Neural cell (in vitro differentiated cells): Measurements from ENCODE around the gene ACIN1. TPM values are rescaled to one million over a fixed set of nuclear protein-coding genes. Genes with fewer than 3 reads are reported as not detected.

Source experiments
- H2AFZ ChIP-seq: fragments of 200-600, 300-800 bp; sonication (generic), shearing (Covaris generic); 2 replicates; pipeline ENCODE4 v1.6.0; 2014; ENCODE audit warnings: low read depth, mild to moderate bottlenecking, antibody characterized with exemption, low read length, moderate library complexity
- H3F3A ChIP-seq: fragments of 200-600 bp; shearing (Covaris generic); 2 replicates; pipeline ENCODE4 v1.6.1; 2016; ENCODE audit warnings: mild to moderate bottlenecking, moderate library complexity, mixed read lengths, antibody characterized with exemption, low read length; ENCODE audit not compliant: insufficient read depth, poor library complexity, severe bottlenecking
- H3K27ac ChIP-seq: fragments of 200-600, 300-800 bp; sonication (generic), shearing (Covaris generic); 2 replicates; pipeline ENCODE4 v1.5.1; 2014; ENCODE audit warnings: mild to moderate bottlenecking, low read length, moderate library complexity
- H3K27me3 ChIP-seq: fragments of 300-800, 200-600 bp; sonication (generic), shearing (Covaris generic); 2 replicates; pipeline ENCODE4 v1.6.0; 2014; ENCODE audit warnings: mild to moderate bottlenecking, low read depth, low read length, moderate library complexity; ENCODE audit not compliant: insufficient read depth
- H3K36me3 ChIP-seq: fragments of 300-800, 200-600 bp; sonication (generic), shearing (Covaris generic); 2 replicates; pipeline ENCODE4 v1.5.1; 2014; ENCODE audit warnings: mild to moderate bottlenecking, antibody characterized with exemption, low read length, moderate library complexity; ENCODE audit not compliant: insufficient read depth
- H3K4me2 ChIP-seq: fragments of 300-800, 200-600 bp; sonication (generic), shearing (Covaris generic); 2 replicates; pipeline ENCODE4 v1.6.0; 2014; ENCODE audit warnings: mild to moderate bottlenecking, low read length
- H3K4me3 ChIP-seq: fragments of 300-800, 200-600 bp; sonication (generic), shearing (Covaris generic); 2 replicates; pipeline ENCODE4 v1.5.1; 2014; ENCODE audit warnings: mild to moderate bottlenecking, low read length, moderate library complexity
- H3K79me2 ChIP-seq: fragments of 200-600 bp; shearing (Covaris generic); replicated peaks from 2 replicates; pipeline ENCODE4 v1.6.0; 2014; ENCODE audit warnings: mild to moderate bottlenecking, low read length, moderate library complexity; ENCODE audit not compliant: insufficient read depth
- H3K9ac ChIP-seq: fragments of 300-800, 200-600 bp; sonication (generic), shearing (Covaris generic); 2 replicates; pipeline ENCODE4 v1.6.1; 2016; ENCODE audit warnings: mild to moderate bottlenecking, low read length, mixed read lengths
- H3K9me2 ChIP-seq: fragments of 200-600 bp; shearing (Covaris generic); 2 replicates; pipeline ENCODE4 v1.6.1; 2016; ENCODE audit warnings: mild to moderate bottlenecking, low read length, mixed read lengths; ENCODE audit not compliant: insufficient read depth
- H3K9me3 ChIP-seq: fragments of 200-600, 300-800 bp; sonication (generic), shearing (Covaris generic); 2 replicates; pipeline ENCODE4 v1.6.1; 2016; ENCODE audit warnings: mild to moderate bottlenecking, mixed run types, low read length, moderate library complexity, mixed read lengths
- H4K20me1 ChIP-seq: fragments of 200-600 bp; shearing (Covaris generic); 2 replicates; pipeline ENCODE4 v1.6.1; 2016; ENCODE audit warnings: mild to moderate bottlenecking, mixed run types; ENCODE audit not compliant: insufficient read depth
- CTCF ChIP-seq: fragments of 450-650 bp; IDR thresholded peaks from 2 replicates; pipeline ENCODE4 v1.5.1; 2014; ENCODE audit warnings: antibody characterized with exemption, mild to moderate bottlenecking, moderate library complexity; ENCODE audit not compliant: poor library complexity, severe bottlenecking
- EP300 ChIP-seq: fragments of 450-650 bp; conservative IDR thresholded peaks from 2 replicates; pipeline ENCODE4 v1.6.1; 2014; ENCODE audit warnings: antibody characterized with exemption, mild to moderate bottlenecking, moderate library complexity; ENCODE audit not compliant: poor library complexity, severe bottlenecking
- EZH2 ChIP-seq: fragments of 200-600, 300-800 bp; shearing (Covaris generic), sonication (generic); IDR thresholded peaks from 2 replicates; pipeline ENCODE4 v1.6.1; 2014; ENCODE audit warnings: antibody characterized with exemption, low read length, borderline replicate concordance, mild to moderate bottlenecking; ENCODE audit not compliant: insufficient read depth, poor library complexity, severe bottlenecking
- MXI1 ChIP-seq: fragments of 450-650 bp; conservative IDR thresholded peaks from 2 replicates; pipeline ENCODE4 v1.6.1; 2014; ENCODE audit warnings: antibody characterized with exemption, mild to moderate bottlenecking; ENCODE audit not compliant: poor library complexity, severe bottlenecking
- POLR2AphosphoS5 ChIP-seq: IDR thresholded peaks from 2 replicates; pipeline ENCODE4 v1.6.1; 2012
- RAD21 ChIP-seq: fragments of 450-650 bp; conservative IDR thresholded peaks from 2 replicates; pipeline ENCODE4 v1.6.1; 2014; ENCODE audit warnings: antibody characterized with exemption, mild to moderate bottlenecking, moderate library complexity
- REST ChIP-seq: IDR thresholded peaks from 2 replicates; pipeline ENCODE4 v1.6.1; 2012; ENCODE audit warnings: borderline replicate concordance
- SMC3 ChIP-seq: fragments of 450-650 bp; conservative IDR thresholded peaks from 2 replicates; pipeline ENCODE4 v1.6.1; 2014; ENCODE audit warnings: antibody characterized with exemption, mild to moderate bottlenecking, moderate library complexity; ENCODE audit not compliant: poor library complexity
- TAF1 ChIP-seq: IDR thresholded peaks from 2 replicates; pipeline ENCODE4 v1.6.1; 2012; ENCODE audit warnings: low read depth
- polyA plus RNA-seq: library from polyadenylated mRNA; depleted of rRNA; stranded (reverse); fragments of >200 nt; gene quantifications from 2 replicates; pipeline ENCODE4 v1.2.3, GENCODE V29; 2014

The ACIN1 gene
- polyA plus RNA-seq, 1 donor from 2014 or later = 143 TPM

DNA sequence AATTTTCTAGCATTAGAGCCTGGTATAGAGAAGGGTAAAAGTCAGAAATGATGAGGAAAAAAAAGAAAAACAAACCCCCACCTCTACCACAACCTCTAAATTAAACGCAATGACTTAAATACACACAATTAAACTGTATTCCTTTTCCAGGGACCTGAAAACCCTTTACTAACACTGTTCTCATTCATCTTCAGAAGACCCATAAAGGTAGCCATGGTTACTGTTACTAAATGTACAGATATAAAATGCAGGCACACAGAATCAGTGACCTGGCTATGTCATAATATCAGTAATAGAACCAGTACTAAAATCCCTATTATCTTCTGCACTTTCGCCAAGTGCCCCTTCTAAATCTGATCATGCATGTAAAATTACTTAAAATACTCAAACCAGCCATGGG is 1.4 kb downstream of the ACIN1 start:
- Histone ChIP-seq H3K4me2 (peak overlapping the region; percentile 94), H3K4me3 (peak overlapping the region; percentile 74), H3K36me3 (no peaks in the 10 kb centered on the region), H2AFZ (no peak overlapping the region), H3K79me2 (peaks cover 44% of the 10 kb centered on the region), H3K9me2 (no peaks in the 10 kb centered on the region), H3K27ac (no peak overlapping the region), H4K20me1 (no peaks in the 10 kb centered on the region), H3K9me3 (no peaks in the 10 kb centered on the region), H3F3A (no peaks in the 10 kb centered on the region), H3K27me3 (no peaks in the 10 kb centered on the region), H3K9ac (peak overlapping the region; percentile 96)
- TF ChIP-seq TAF1 = no peak
- TF ChIP-seq SMC3 = no peak
- TF ChIP-seq MXI1 = no peak
- TF ChIP-seq REST = no peak

DNA sequence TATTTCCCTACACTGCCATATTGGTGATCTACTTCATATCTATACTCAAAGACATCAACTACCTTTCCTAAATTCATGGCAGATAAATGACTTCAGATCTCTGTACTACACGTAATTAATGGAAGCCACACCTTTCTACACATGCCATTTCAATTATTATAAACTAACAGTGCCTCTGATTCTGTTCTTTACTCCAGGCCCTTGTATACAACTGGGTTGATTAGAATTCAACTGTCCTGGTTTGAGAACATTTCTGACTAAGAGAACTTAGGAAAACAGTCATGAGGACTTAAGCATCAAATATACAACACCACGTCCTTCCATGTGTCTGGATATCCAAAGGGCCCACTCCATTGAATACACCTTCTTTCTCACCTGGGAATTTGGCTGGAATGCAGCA is 1.8 kb downstream of the ACIN1 start:
- H3K9me2 ChIP-seq = no peaks in the 10 kb centered on the region
- peak overlapping the region; percentile 74 for H3K4me3 ChIP-seq
- no peaks in the 10 kb centered on the region for H3K36me3 ChIP-seq
- no peak for TF ChIP-seq CTCF
- TF ChIP-seq RAD21 = no peak
- no peak for TF ChIP-seq EP300
- TF ChIP-seq TAF1 = no peak
- H3K27me3 ChIP-seq = no peaks in the 10 kb centered on the region
- no peaks in the 10 kb centered on the region for H3K9me3 ChIP-seq
- no peaks in the 10 kb centered on the region for H4K20me1 ChIP-seq
- no peak overlapping the region for H3K9ac ChIP-seq
- H2AFZ ChIP-seq = no peak overlapping the region
- H3K27ac ChIP-seq = no peak overlapping the region
- H3K4me2 ChIP-seq = peak overlapping the region; percentile 94
- H3F3A ChIP-seq = no peaks in the 10 kb centered on the region
- peaks cover 44% of the 10 kb centered on the region for H3K79me2 ChIP-seq

GRCh38 chr14:23091294-23092225 is 3.4 kb downstream of the ACIN1 start:
- H2AFZ ChIP-seq = no peak overlapping the region
- TF ChIP-seq POLR2AphosphoS5 (no peak), CTCF (no peak), REST (no peak), MXI1 (no peak), SMC3 (no peak), EZH2 (no peak), RAD21 (no peak), EP300 (no peak), TAF1 (no peak)
- H3K27me3 ChIP-seq = no peaks in the 10 kb centered on the region
- no peak overlapping the region for H3K4me3 ChIP-seq
- H3F3A ChIP-seq = no peaks in the 10 kb centered on the region
- no peak overlapping the region for H3K9ac ChIP-seq
- no peak overlapping the region for H3K4me2 ChIP-seq
- H3K9me3 ChIP-seq = no peaks in the 10 kb centered on the region
- H3K9me2 ChIP-seq = no peaks in the 10 kb centered on the region
- H3K27ac ChIP-seq = no peak overlapping the region
- H4K20me1 ChIP-seq = no peaks in the 10 kb centered on the region
- no peaks in the 10 kb centered on the region for H3K36me3 ChIP-seq
- peaks cover 36% of the 10 kb centered on the region for H3K79me2 ChIP-seq
